Cerebellar nuclear complex (tissue), 1 donor: ENCODE data around the gene NRCAM.

Experiments used
- DNase-seq, 2 experiments: peaks; one replicate each; lab custom pipeline; 2025; lab: John Stamatoyannopoulos, UW

Gene NRCAM

DNA sequence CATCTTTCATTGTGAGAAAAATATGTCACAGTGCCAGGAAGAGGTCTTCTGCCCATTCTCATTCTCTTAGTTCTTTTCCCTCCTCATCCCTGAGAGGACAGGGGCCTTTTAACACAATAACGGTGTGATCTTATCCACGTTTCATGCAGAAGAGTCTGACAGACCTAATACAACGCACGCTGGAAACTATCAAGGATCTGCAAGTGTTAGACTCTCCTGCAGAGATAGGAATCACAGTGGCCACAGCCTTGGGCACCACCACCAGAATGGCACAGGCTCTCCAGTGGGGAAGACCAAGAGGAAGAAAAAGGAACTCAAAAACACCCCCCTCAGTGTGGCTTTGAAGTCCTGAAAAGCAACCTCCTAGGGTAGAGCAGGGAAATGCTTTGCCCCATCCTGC, 253.5 kb downstream of the NRCAM start:
- DNase-seq: no peak

- peak in 1 of 2 experiments; percentile 88 for DNase-seq
Observed at GRCh38 chr7:108201766-108202165, 254.5 kb downstream of the NRCAM start.

DNA sequence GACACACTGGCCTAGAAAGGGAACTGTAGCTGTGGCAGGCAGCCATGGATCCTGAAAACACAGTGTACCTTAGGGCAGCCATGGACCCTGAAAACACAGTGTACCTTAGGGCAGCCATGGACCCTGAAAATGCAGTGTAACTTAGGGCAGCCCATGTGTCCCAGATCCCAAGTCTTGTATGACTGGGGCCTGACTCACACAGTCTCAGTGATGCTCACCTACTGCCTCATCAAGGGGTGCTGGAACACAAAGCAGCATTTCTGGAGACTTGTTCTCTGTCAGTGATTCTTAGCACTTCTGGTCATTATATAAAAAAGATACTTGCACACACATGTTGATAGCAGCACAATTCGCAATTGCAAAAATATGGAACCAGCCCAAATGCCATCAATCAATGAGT, 255.9 kb downstream of the NRCAM start:
- DNase-seq: no peak

DNA sequence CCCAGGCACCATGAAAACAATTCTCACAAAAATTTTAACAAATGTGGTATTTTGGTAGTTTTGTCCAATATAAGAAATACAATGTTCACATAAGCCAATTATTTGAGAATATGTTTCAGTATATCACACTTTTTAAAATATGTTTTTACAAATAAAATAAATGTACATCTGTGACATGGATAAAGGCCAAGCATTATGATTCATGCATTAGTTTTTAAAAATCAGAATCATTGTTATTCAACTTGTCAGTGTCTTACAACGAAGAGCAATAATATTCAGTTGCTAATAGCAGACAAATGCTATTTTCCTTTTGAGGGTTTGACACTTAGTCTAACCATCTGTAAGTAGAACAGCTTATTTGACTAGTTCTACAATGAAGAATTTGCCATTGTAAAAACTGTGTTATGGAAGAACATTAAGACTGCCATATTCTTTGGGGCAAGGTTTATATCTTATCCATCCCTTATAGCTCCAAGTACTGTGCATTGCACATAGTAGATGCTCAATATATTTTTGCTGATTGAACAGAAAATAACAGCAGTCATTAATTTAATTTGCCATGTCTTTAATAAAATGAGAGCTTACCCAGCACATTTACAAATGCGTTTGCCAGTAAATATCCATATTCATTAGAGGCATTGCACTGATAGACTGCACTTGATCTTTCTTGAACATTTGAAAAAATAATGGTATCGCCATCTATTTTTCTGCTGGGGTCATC, 258.7 kb downstream of the NRCAM start:
- DNase-seq: no peak

GRCh38 chr7:108196004-108196403, 260.2 kb downstream of the NRCAM start:
- no peak for DNase-seq

DNA sequence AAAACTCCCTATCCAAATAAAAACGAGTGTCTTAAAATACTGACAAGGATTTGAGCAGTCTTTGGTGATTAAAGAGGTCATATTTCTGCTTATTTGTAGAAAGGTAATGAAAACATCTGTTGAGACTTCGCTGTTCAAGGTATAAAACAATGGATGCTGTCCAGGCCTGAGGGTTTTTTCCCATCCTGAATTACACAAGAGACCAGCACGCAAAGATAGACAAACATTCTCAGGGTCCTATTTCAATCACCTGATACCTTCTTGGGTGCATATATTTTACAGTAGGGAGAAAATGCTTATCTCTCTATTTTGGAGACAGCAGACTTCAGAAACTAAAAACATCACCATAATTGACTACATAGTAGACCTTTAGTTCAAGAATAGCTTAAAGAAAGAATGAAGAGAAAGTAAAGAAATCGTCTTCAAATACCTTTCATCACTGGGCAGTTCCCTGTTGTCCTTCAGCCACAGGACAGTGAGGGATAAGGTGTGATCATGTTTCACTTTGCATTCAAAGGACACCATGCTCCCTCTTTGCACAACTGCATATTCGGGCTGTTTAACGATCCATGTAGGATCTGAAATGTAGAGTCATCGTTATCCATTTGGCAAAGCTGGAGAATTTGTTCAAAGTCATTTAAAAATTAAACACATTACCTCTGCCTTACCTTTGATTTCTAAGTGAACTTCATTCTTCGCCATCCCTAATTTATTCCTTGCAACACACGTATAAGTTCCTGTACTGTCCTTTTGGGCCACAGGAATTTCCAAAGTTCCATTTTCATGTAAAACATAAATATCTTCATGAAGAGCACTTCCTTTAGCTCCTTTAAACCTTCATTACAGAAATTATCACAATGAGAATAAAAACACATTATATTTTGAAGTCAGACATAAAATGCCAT, 262.4 kb downstream of the NRCAM start:
- DNase-seq: no peak

DNA sequence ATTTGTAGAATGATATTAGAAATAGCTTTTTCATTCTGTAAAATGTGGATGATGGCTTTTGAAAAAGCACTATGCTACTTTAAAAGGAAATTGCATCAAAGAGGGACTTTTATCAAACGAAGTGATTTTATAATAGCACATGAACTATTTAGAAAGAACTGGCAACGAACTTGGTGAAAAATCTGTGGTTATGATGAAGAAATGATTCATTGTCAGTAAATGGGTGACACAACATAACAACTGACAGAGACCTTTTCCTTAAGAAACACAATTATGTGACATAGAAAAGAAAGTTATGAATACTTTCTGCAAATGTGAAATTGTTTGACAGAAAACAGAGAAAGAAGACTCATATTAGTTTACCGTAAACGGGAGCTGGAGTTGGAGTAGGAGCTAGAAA, 265.3 kb downstream of the NRCAM start:
- no peak for DNase-seq

DNA sequence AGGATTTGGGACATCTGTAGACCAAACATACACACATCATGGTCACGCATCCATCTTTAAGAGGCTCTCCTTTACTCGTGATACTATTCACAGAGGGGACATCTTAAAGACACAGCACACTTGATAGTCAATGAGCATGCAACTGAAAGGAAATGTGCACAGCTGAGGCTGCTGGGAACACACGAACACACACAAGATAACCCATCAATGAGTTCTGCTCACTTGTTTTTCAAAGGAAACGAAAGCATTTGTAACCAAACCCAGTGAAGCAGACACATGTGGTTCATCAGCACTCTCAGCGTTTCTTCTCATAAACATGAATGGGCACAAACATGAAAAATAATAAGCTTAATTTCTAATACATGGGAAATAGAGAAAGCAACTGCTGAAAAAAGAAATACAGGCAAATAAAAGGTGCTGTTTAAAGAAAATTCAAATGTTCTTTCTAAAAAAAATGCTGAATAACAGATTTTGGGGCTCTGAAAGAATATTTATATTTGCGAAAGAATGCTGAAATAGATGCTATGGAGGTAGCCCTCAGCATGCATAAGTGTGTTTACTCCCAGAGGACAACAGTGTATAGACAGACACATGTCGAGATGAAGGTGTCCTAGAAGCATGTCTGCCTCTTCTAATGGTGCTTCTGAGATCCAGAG, 266.4 kb downstream of the NRCAM start:
- DNase-seq: no peak

- no peak for DNase-seq
Observed at GRCh38 chr7:108188724-108189123, 267.5 kb downstream of the NRCAM start.

GRCh38 chr7:108181073-108181985, 274.9 kb downstream of the NRCAM start:
- peak in 1 of 2 experiments; percentile 13 for DNase-seq

GRCh38 chr7:108178398-108178797, 277.8 kb downstream of the NRCAM start:
- DNase-seq: no peak

- DNase-seq: no peak
Observed at GRCh38 chr7:108171164-108171563, 285.1 kb downstream of the NRCAM start.

GRCh38 chr7:108170251-108170650, 286.0 kb downstream of the NRCAM start:
- DNase-seq: no peak

DNA sequence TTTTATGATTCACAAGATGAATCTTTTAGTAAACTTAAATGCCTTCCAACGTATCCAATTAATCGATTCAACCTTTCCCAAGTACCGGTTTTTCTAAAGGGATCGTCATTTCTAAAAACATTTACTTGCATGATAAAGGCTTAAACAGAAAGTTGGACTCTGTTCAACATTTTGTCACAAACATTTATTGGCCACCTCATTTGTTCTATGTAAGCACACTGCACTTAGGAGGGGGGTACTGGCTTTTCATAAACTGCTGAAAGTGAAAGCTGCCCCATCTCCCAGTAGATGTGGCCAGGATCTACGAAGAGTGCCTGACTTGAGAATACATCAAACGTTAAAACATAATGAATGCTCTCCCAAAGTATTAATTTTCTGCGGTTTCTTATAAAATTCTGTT, 288.8 kb downstream of the NRCAM start:
- no peak for DNase-seq

- no peak for DNase-seq
Observed at GRCh38 chr7:108166687-108167086, 289.5 kb downstream of the NRCAM start.

DNA sequence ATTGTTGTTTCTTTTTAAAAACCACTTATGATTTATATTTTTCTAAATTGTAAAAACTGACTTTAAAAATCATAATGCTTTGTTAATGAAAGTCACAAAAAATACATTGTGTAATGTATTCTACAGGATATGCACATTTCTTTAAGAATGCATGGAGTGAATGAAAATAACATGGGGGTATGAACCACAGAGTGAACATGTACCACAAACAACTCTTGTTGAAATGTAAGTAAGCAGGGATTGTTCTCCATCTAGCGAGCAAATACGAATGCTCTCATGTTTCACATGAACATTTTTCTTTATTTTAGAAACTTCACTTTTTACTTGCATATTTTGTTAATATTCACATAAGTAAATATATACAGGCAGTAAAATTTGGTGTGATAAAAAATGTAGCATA, 290.5 kb downstream of the NRCAM start:
- DNase-seq: no peak

DNA sequence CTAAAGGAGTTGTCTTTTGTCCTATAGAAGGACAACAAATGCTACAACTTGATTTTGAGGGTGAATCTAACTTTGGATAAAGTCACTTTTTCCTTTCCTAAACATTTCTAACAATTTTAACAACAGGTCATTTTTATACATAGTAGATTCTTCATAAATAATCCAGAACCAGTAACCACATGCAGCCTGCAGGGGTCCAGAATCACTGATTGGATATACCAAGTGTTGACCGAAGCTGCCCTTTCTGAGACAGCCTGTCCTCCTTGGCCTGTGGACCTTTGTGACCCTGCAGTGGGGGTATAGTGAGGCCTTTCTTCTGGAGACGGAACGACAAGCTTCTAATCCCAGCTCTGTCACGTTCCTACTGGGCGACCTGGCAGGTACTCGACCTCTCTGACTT, 291.3 kb downstream of the NRCAM start:
- no peak for DNase-seq

GRCh38 chr7:108164342-108164741, 291.9 kb downstream of the NRCAM start:
- no peak for DNase-seq

- DNase-seq: no peak
Observed at GRCh38 chr7:108158776-108159175, 297.5 kb downstream of the NRCAM start.

DNA sequence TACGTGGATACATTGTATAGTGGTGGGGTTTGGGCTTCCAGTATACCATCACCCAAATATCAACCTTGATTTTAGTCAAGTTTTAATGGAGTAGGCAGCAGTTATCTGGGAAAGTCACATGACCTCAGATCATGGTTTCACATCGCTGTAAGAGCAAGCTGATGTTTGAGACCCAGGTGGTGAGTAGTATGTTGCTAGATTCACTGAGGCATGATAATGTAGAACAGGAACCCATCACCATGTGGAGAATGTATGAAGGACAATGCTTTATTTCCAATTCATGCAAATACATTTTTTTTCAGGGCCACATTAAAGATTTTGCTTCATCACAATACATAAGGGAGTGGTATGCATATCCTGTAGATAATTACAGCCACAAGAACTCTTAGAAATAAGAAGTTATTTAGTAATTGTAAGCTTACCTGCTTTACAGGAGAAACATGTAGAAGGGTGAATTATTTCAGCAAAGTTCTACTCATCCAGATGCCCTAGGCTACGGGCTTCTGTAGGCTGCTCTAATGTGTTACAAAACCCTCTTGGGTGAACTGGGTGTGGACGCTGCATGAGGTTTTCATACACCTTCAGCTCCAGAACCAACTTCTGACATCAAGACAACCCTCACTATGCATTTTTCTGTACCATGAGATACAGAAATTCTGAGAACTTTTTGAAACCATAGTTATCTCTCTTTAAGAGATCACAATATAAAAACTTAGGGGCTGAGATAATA, 298.5 kb downstream of the NRCAM start:
- DNase-seq: no peak
